Subcutaneous adipose tissue (tissue), 4 donors: ENCODE data around the gene CEACAM18. TPM values are rescaled to one million over a fixed set of nuclear protein-coding genes. Genes with fewer than 3 reads are reported as not detected.

Experiments
- total RNA-seq, 4 donors: library from RNA; depleted of rRNA; stranded (reverse); fragments of >200 nt; gene quantifications; one replicate each; pipeline ENCODE4 v1.1.0, GENCODE V29; 2016
- TF ChIP-seq, protein P1 (sequence below): fragments of 450-650 bp; IDR thresholded peaks from one replicate; pipeline ENCODE4 v1.5.1; 2016; ENCODE audit warnings: low read depth, mild to moderate bottlenecking, control low read depth, antibody characterized with exemption, moderate library complexity

Gene CEACAM18
- total RNA-seq, 4 donors from 2014 or later: not detected

DNA sequence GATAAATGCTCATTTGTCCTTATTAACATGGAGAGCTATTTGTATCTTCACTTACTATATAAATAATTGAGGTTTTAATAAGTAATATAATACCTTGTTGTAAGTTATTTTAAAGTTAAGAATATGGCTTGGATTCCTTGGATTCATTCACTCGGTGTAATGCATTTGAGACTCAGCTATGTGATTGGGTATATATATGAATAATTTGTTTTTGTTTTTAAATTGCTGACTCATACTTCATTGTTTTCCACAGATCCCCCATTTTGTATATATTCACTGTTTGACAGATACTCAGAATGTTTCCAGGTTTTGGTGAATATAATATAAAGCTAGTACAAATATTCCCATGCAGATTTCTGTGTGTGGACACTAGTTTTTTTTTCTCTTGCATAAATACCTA is 6.8 kb upstream of the CEACAM18 start:
- TF ChIP-seq, protein P1, sequence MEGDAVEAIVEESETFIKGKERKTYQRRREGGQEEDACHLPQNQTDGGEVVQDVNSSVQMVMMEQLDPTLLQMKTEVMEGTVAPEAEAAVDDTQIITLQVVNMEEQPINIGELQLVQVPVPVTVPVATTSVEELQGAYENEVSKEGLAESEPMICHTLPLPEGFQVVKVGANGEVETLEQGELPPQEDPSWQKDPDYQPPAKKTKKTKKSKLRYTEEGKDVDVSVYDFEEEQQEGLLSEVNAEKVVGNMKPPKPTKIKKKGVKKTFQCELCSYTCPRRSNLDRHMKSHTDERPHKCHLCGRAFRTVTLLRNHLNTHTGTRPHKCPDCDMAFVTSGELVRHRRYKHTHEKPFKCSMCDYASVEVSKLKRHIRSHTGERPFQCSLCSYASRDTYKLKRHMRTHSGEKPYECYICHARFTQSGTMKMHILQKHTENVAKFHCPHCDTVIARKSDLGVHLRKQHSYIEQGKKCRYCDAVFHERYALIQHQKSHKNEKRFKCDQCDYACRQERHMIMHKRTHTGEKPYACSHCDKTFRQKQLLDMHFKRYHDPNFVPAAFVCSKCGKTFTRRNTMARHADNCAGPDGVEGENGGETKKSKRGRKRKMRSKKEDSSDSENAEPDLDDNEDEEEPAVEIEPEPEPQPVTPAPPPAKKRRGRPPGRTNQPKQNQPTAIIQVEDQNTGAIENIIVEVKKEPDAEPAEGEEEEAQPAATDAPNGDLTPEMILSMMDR: no peak

- TF ChIP-seq, protein P1: no peak
These were observed 5.7 kb upstream of the CEACAM18 start for GRCh38 chr19:51472607-51473006.

DNA sequence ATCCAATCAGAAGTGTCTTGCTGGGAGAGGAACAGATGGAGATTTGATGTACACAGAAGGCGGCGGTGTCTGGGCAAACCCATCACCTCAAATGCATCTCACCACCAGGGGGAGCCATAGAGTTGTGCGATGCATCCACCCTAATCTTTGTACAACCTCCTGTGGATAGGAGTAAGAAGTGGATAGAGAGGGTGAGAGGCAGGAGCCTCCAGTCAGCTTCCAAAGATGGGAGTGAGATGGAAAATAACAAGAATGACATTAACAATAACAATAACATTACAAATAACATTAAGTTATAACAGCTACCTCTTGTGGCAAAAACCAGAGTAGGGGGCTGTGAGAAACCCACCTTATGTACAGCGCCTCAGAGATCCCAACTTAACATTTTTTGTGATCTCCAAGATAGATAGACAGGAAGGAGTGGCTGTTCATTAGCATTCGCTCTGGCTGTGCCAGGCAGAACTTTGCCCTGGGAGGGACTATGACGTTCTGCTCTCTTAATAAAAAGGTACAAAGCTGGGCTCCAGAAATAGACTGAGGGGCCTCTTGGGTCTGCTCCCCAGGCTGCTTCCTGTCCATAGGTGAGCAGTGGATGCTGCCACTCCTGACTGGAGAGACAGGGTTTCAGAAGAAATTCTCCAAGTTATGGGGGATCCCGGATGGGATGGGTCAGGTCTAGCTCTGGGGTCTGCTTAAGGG is 5.2 kb upstream of the CEACAM18 start:
- TF ChIP-seq, protein P1: no peak

DNA sequence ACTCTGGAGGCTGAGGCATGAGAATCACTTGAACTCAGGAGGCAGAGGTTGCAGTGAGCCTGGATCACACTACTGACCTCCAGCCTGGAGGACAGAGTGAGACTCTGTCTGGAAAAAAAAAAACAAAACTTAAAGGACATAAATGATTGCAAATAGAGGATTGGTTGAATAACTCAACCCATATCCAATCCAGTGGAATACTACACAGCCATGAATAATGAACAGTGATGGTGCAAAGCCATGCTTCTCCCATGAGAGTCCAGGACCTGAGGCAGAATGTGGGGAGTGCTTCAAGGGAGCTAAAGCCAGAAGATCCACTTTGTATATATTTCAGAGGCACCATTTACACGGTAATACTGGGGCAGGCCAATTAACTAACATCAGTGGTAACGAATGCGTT is 2.2 kb upstream of the CEACAM18 start:
- TF ChIP-seq, protein P1: no peak

DNA sequence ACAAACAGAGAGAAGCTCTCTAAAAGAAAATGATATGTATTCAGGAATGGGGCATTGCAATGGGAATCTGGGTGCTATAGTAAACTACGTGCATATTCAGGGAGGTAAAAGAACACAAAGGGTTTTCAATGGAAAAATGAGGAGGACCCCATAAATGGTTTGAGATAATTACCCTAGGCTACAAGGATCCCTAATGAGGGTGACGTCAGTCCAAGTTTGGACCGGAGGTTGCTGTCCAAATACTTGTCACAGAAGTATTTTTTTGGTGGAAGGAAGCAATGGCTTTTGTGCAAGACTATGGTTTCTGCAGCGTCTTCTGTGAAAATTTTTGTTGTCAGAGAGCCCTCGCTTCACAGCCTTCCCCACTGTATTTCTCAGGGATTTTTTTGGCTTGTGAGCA is 995 bp upstream of the CEACAM18 start:
- TF ChIP-seq, protein P1: no peak

DNA sequence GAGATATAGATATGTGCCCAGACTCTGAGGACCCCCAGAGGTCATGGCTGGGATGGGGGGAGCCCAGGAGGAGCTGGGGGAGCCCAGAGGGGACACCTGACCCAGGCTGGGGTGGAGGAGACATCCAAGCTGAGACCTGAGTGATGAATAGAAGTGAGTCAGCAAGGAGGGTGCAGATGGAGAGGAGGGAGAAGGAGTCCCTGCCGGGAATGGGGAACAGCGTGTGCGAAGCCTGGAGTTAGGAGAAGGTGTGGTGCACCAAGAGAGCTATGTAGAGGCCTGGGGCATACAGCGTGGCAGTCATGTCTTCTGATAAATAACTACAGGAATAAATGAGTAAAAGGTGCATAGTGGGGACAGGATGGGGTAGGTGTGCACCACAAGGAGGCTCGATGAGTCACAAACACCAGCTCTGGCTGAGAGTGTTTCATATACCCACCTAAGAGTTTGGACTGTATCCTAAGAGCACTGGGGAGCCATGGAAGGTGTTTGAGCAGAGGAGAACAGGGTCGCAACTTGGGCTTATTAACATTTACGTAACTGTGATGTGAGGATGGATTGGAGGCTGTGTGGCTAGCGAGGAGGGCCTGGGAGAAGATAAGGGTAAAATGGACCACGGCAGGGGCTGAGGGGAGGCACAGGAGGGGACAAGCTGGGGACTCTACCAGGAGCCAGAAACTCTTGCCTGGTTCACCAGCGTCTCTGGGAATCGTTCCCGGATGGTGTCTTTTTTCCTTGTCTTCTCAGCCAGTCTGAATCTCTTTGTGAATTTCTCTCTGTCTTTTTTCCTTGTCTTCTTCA is 1.4 kb downstream of the CEACAM18 start:
- TF ChIP-seq, protein P1: no peak

- TF ChIP-seq, protein P1: no peak
These were observed 2.3 kb downstream of the CEACAM18 start for GRCh38 chr19:51480590-51480989.
